B cell (primary cell): ENCODE measurements around the gene RFX2.

Source experiments
- CTCF ChIP-seq: fragments of 200-600 bp; IDR thresholded peaks from one replicate; pipeline ENCODE4 v1.8.0; 2022; ENCODE audit warnings: antibody characterized with exemption, mild to moderate bottlenecking
- EZH2 ChIP-seq: IDR thresholded peaks from 2 replicates; pipeline ENCODE4 v1.6.1; 2012; ENCODE audit warnings: borderline replicate concordance, low read depth, mild to moderate bottlenecking, moderate library complexity, low read length; ENCODE audit not compliant: insufficient read depth, poor library complexity, severe bottlenecking

- TF ChIP-seq CTCF (no peak), EZH2 (no peak)
Observed at GRCh38 chr19:6097911-6098310, 12.4 kb downstream of the RFX2 start.
